Osteoblast (primary cell): ENCODE measurements around the gene ELN. TPM values are rescaled to one million over a fixed set of nuclear protein-coding genes. Genes with fewer than 3 reads are reported as not detected.

Experiments
- DNase-seq: peaks from one replicate; pipeline ENCODE4 v3.0.0; 2011; ENCODE audit warnings: low spot score, mixed read lengths; ENCODE audit not compliant: insufficient read length; ENCODE audit errors: missing footprints
- H2AFZ ChIP-seq: 2 replicates; pipeline ENCODE4 v1.6.0; 2011; ENCODE audit warnings: mild to moderate bottlenecking, low read length
- H3K27ac ChIP-seq: 2 replicates; pipeline ENCODE4 v1.5.1; 2011; ENCODE audit warnings: mild to moderate bottlenecking, low read depth, low read length, moderate library complexity
- H3K27me3 ChIP-seq: 2 replicates; pipeline ENCODE4 v1.6.0; 2012; ENCODE audit warnings: mild to moderate bottlenecking, control low read depth, inconsistent platforms, low read length, moderate library complexity; ENCODE audit not compliant: insufficient read depth
- H3K36me3 ChIP-seq: 2 replicates; pipeline ENCODE4 v1.5.1; 2011; ENCODE audit warnings: mild to moderate bottlenecking, low read length, control low read depth, moderate library complexity; ENCODE audit not compliant: insufficient read depth
- H3K4me1 ChIP-seq: 2 replicates; pipeline ENCODE4 v1.5.1; 2011; ENCODE audit warnings: mild to moderate bottlenecking, low read length, control low read depth, moderate library complexity; ENCODE audit not compliant: insufficient read depth
- H3K4me2 ChIP-seq: 2 replicates; pipeline ENCODE4 v1.6.0; 2011; ENCODE audit warnings: mild to moderate bottlenecking, low read length; ENCODE audit not compliant: insufficient read depth
- H3K4me3 ChIP-seq: fragments of 200-600 bp; sonication (generic); 3 replicates; pipeline ENCODE4 v1.5.1; 2012; ENCODE audit warnings: mild to moderate bottlenecking, low read length, inconsistent platforms; ENCODE audit not compliant: insufficient read depth
- H3K79me2 ChIP-seq: 2 replicates; pipeline ENCODE4 v1.6.0; 2012; ENCODE audit warnings: mild to moderate bottlenecking, low read length, control low read depth, inconsistent platforms; ENCODE audit not compliant: insufficient read depth
- H3K9me3 ChIP-seq: 2 replicates; pipeline ENCODE4 v1.5.1; 2011; ENCODE audit warnings: low read depth, low read length, control low read depth
- H4K20me1 ChIP-seq: 2 replicates; pipeline ENCODE4 v1.6.0; 2012; ENCODE audit warnings: mild to moderate bottlenecking, low read length, control low read depth; ENCODE audit not compliant: insufficient read depth
- CTCF ChIP-seq: IDR thresholded peaks from 2 replicates; pipeline ENCODE4 v1.5.1; 2011; ENCODE audit warnings: mild to moderate bottlenecking, low read depth, low read length, moderate library complexity; ENCODE audit errors: extremely low read depth
- total RNA-seq: library from RNA; depleted of rRNA; stranded (reverse); fragments of >200 nt; gene quantifications from 2 replicates; pipeline ENCODE4 v1.2.3, GENCODE V29; 2012

ELN gene
- total RNA-seq, 1 donor: 69.1 TPM

GRCh38 chr7:74116356-74116755 is 88.4 kb downstream of the ELN start:
- H3K4me1 ChIP-seq: no peaks in the 10 kb centered on the region
- H3K79me2 ChIP-seq: no peaks in the 10 kb centered on the region
- no peak overlapping the region for H2AFZ ChIP-seq
- no peaks in the 10 kb centered on the region for H3K9me3 ChIP-seq
- no peaks in the 10 kb centered on the region for H3K27me3 ChIP-seq
- no peak overlapping the region for H3K27ac ChIP-seq
- peaks cover 55% of the 10 kb centered on the region for H3K36me3 ChIP-seq
- no peak overlapping the region for H3K4me2 ChIP-seq
- H4K20me1 ChIP-seq: no peaks in the 10 kb centered on the region
- TF ChIP-seq CTCF: no peak
- H3K4me3 ChIP-seq: no peak overlapping the region
- DNase-seq: no peak

Other genes starting within 250 kb of the ELN start
- 0.36 and 0.59 TPM in 2 replicates for gene CLDN4, start 197.2 kb upstream of the ELN start, total RNA-seq
- 8.7 and 8.8 TPM in 2 replicates for gene METTL27, start 185.7 kb upstream of the ELN start, total RNA-seq
- gene TMEM270, start 167.0 kb upstream of the ELN start, total RNA-seq: not detected in 2 replicates
- 46.7 and 48.9 TPM in 2 replicates for gene LIMK1, start 55.6 kb downstream of the ELN start, total RNA-seq
- gene EIF4H, start 146.2 kb downstream of the ELN start, total RNA-seq: 270 and 295 TPM in 2 replicates
- 0.29 and 0.36 TPM in 2 replicates for gene LAT2, start 181.8 kb downstream of the ELN start, total RNA-seq
- gene RFC2, start 226.2 kb downstream of the ELN start, total RNA-seq: 12.3 and 13.0 TPM in 2 replicates